Fibroblast of lung (primary cell): ENCODE measurements around the gene CCL13. TPM values are rescaled to one million over a fixed set of nuclear protein-coding genes. Genes with fewer than 3 reads are reported as not detected.

Source experiments
- DNase-seq, 2 donors: peaks; one replicate each; pipeline versions ENCODE4 v3.0.0 to v3.0.0-alpha.2; 2010; ENCODE audit warnings: low read depth in 2 of 2
- H2AFZ ChIP-seq: 2 replicates; pipeline ENCODE4 v1.5.1; 2012; ENCODE audit warnings: low read length, control low read depth, inconsistent platforms
- H3K27ac ChIP-seq: 2 replicates; pipeline ENCODE4 v1.5.1; 2011; ENCODE audit warnings: low read length, control low read depth; ENCODE audit not compliant: insufficient read depth
- H3K27me3 ChIP-seq: 2 replicates; pipeline ENCODE4 v1.5.1; 2011; ENCODE audit warnings: mild to moderate bottlenecking, low read length; ENCODE audit not compliant: control insufficient read depth, insufficient read depth
- H3K36me3 ChIP-seq: 2 replicates; pipeline ENCODE4 v1.5.1; 2011; ENCODE audit warnings: low read length; ENCODE audit not compliant: control insufficient read depth, insufficient read depth
- H3K4me1 ChIP-seq: 2 replicates; pipeline ENCODE4 v1.5.1; 2011; ENCODE audit warnings: low read length; ENCODE audit not compliant: control insufficient read depth, insufficient read depth; ENCODE audit errors: extremely low read depth
- H3K4me2 ChIP-seq: 2 replicates; pipeline ENCODE4 v1.5.1; 2011; ENCODE audit warnings: low read length, control low read depth; ENCODE audit not compliant: insufficient read depth; ENCODE audit errors: extremely low read depth
- H3K4me3 ChIP-seq, 4 experiments: fragments of 200-600 bp in 1 of 4; sonication (generic) in 1 of 4; replicated peaks in 1 of 4; 2 replicates each; pipeline ENCODE4 v1.5.1; 2011 to 2016; ENCODE audit warnings: low read length in 4 of 4, low read depth in 3 of 4, mild to moderate bottlenecking in 3 of 4, control low read depth in 2 of 4, inconsistent platforms in 1 of 4, mixed read lengths in 1 of 4; ENCODE audit not compliant: insufficient read depth in 1 of 4; ENCODE audit errors: control extremely low read depth in 1 of 4
- H3K79me2 ChIP-seq: 2 replicates; pipeline ENCODE4 v1.5.1; 2012; ENCODE audit warnings: mild to moderate bottlenecking, low read length, inconsistent platforms; ENCODE audit not compliant: control insufficient read depth, insufficient read depth
- H3K9ac ChIP-seq: 2 replicates; pipeline ENCODE4 v1.5.1; 2011; ENCODE audit warnings: mild to moderate bottlenecking, low read length, control low read depth; ENCODE audit not compliant: insufficient read depth
- H3K9me3 ChIP-seq: 2 replicates; pipeline ENCODE4 v1.5.1; 2012; ENCODE audit warnings: low read depth, low read length; ENCODE audit not compliant: control insufficient read depth, insufficient read depth
- H4K20me1 ChIP-seq: 2 replicates; pipeline ENCODE4 v1.5.1; 2011; ENCODE audit warnings: low read length; ENCODE audit not compliant: control insufficient read depth, insufficient read depth; ENCODE audit errors: extremely low read depth
- CTCF ChIP-seq, 2 donors: IDR thresholded peaks in 1 of 2; conservative IDR thresholded peaks in 1 of 2; 1 replicate in 1 of 2; 2 replicates in 1 of 2; pipeline ENCODE4 v1.5.1; 2011 to 2012; ENCODE audit warnings: low read length in 2 of 2, control low read depth in 1 of 2, inconsistent platforms in 1 of 2, low read depth in 1 of 2, mild to moderate bottlenecking in 1 of 2
- EZH2 ChIP-seq: IDR thresholded peaks from 2 replicates; pipeline ENCODE4 v1.5.1; 2012; ENCODE audit warnings: low read length, control low read depth, mild to moderate bottlenecking; ENCODE audit errors: missing control alignments
- polyA plus RNA-seq, 2 donors: library from polyadenylated mRNA; depleted of rRNA in 1 of 2; stranded (reverse) in 1 of 2; unstranded in 1 of 2; fragments of >200 nt; gene quantifications; 2 replicates each; pipeline ENCODE4 v1.2.1, GENCODE V29; 2011 to 2012; ENCODE audit warnings: missing spikeins in 1 of 2
- total RNA-seq: library from RNA; depleted of rRNA; stranded (reverse); fragments of >200 nt; gene quantifications from 2 replicates; pipeline ENCODE4 v1.2.1, GENCODE V29; 2014

CCL13 gene
- total and polyA plus RNA-seq, 2 donors (not counting 1 experiment from before 2014, with no cell fraction given): 1.7 TPM; not detected in 1

DNA sequence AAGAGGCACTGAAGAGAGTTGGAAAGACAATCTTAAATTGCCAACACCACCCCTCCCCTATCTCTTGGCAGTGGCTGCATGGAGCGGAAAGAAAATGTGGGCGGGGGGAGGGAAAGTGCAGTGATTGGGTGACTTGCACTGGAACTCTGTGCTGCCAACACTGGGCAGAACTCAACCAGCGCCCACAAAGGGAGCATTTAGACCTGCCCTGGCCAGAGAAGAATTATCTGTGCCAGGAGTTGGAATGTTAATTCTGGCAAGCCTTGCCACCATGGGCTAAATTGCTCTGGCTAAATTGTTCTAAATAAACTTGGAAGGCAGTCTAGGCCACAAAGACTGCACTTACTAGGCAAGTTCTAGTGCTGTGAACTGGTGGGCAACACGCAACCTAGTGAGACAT, 6.5 kb upstream of the CCL13 start:
- H3K4me3 ChIP-seq: no peak overlapping the region
- TF ChIP-seq EZH2: no peak
- no peak for TF ChIP-seq CTCF (conservative IDR thresholded peaks at IDR 0.05 in 1 of 2, IDR thresholded peaks at IDR 0.05 in 1 of 2; ENCODE audit: low read depth in 1 of 2, low read length in 2 of 2)
- H3K4me1 ChIP-seq: no peaks in the 10 kb centered on the region
- no peaks in the 10 kb centered on the region for H3K36me3 ChIP-seq
- H4K20me1 ChIP-seq: no peaks in the 10 kb centered on the region
- H3K4me2 ChIP-seq: no peak overlapping the region
- no peak overlapping the region for H3K9ac ChIP-seq
- DNase-seq: no peak
- no peaks in the 10 kb centered on the region for H3K79me2 ChIP-seq
- no peak overlapping the region for H2AFZ ChIP-seq
- no peaks in the 10 kb centered on the region for H3K27me3 ChIP-seq
- no peaks in the 10 kb centered on the region for H3K9me3 ChIP-seq
- H3K27ac ChIP-seq: no peak overlapping the region

GRCh38 chr17:34351096-34351495, 5.2 kb upstream of the CCL13 start:
- no peaks in the 10 kb centered on the region for H3K36me3 ChIP-seq
- H3K4me3 ChIP-seq: no peak overlapping the region
- no peak for DNase-seq
- H2AFZ ChIP-seq: no peak overlapping the region
- no peak overlapping the region for H3K9ac ChIP-seq
- H3K27ac ChIP-seq: no peak overlapping the region
- no peaks in the 10 kb centered on the region for H3K27me3 ChIP-seq
- TF ChIP-seq EZH2 (no peak), CTCF (conservative IDR thresholded peaks at IDR 0.05 in 1 of 2, IDR thresholded peaks at IDR 0.05 in 1 of 2; ENCODE audit: low read depth in 1 of 2, low read length in 2 of 2) (no peak)
- H3K9me3 ChIP-seq: no peaks in the 10 kb centered on the region
- H4K20me1 ChIP-seq: no peaks in the 10 kb centered on the region
- H3K79me2 ChIP-seq: no peaks in the 10 kb centered on the region
- no peak overlapping the region for H3K4me2 ChIP-seq
- peaks cover 2% of the 10 kb centered on the region for H3K4me1 ChIP-seq

- DNase-seq: no peak
Measured at GRCh38 chr17:34352191-34352590, 4.1 kb upstream of the CCL13 start.

More at GRCh38 chr17:34352191-34352590, 4.1 kb upstream of the CCL13 start:
- Histone ChIP-seq H3K4me3 (no peak overlapping the region), H3K4me1 (peaks cover 2% of the 10 kb centered on the region), H2AFZ (no peak overlapping the region), H3K27ac (no peak overlapping the region), H3K79me2 (no peaks in the 10 kb centered on the region), H3K36me3 (no peaks in the 10 kb centered on the region), H3K4me2 (no peak overlapping the region), H3K27me3 (no peaks in the 10 kb centered on the region), H3K9ac (no peak overlapping the region), H3K9me3 (no peaks in the 10 kb centered on the region), H4K20me1 (no peaks in the 10 kb centered on the region)
- no peak for TF ChIP-seq EZH2
- no peak for TF ChIP-seq CTCF (conservative IDR thresholded peaks at IDR 0.05 in 1 of 2, IDR thresholded peaks at IDR 0.05 in 1 of 2; ENCODE audit: low read depth in 1 of 2, low read length in 2 of 2)
